ENCODE results near the gene PPIA. TPM values are rescaled to one million over a fixed set of nuclear protein-coding genes. Genes with fewer than 3 reads are reported as not detected.

The PPIA gene
- total RNA-seq, 3 donors from 2014 or later, result 792 to 1,320 (median 1,014) TPM

DNA sequence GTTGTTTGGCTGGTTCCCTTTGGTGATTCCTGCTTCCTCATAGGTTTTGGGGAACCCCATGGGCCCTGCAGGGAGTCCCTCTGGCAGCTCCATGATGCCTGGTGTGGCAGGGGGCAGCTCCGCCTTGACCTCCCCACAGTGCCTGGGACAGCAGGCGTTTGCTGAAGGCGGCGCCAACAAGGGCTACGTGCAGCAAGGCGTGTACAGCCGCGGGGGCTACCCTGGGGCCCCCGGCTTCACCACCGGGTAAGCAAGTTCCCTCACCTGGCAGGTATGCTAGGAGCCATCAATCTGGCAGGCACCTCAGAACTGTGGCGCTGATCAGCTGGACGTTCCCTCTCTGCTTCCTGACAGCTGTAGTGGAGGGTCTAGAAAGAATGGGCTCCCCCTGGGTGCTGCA, 39.6 kb upstream of the PPIA start:
- intact Hi-C loops (cut with DNase I, micrococcal nuclease), result no loop called here
- Histone ChIP-seq H3K36me3 (ENCODE audit: low read depth) (no peaks in the 10 kb centered on the region), H3K4me3 (no peak overlapping the region), H3K9me3 (no peaks in the 10 kb centered on the region), H3K4me1 (ENCODE audit: low read depth) (peaks cover 19% of the 10 kb centered on the region)
- ATAC-seq (no peak), DNase-seq (no peak)
- TF ChIP-seq, protein P1, sequence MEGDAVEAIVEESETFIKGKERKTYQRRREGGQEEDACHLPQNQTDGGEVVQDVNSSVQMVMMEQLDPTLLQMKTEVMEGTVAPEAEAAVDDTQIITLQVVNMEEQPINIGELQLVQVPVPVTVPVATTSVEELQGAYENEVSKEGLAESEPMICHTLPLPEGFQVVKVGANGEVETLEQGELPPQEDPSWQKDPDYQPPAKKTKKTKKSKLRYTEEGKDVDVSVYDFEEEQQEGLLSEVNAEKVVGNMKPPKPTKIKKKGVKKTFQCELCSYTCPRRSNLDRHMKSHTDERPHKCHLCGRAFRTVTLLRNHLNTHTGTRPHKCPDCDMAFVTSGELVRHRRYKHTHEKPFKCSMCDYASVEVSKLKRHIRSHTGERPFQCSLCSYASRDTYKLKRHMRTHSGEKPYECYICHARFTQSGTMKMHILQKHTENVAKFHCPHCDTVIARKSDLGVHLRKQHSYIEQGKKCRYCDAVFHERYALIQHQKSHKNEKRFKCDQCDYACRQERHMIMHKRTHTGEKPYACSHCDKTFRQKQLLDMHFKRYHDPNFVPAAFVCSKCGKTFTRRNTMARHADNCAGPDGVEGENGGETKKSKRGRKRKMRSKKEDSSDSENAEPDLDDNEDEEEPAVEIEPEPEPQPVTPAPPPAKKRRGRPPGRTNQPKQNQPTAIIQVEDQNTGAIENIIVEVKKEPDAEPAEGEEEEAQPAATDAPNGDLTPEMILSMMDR (IDR thresholded peaks at IDR 0.05), result no peak

DNA sequence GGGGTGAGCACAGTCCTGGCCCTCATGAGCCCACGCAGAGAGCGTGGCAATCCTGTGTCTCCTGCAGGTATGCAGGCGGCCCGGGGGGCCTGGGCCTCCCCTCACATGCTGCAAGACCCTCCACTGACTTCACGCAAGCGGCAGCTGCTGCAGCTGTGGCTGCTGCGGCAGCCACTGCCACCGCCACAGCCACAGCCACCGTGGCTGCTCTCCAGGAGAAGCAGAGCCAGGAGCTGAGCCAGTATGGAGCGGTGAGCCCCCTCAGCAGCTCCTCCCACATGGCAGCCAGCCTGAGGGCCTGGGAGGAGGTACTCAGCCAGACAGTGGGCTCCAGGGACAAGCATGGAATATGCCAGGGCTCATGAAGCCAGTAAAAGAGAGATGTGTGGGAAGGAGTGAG, 39.2 kb upstream of the PPIA start:
- no peak for DNase-seq
- H3K36me3 ChIP-seq (ENCODE audit: low read depth), result no peaks in the 10 kb centered on the region
- peaks cover 23% of the 10 kb centered on the region for H3K4me1 ChIP-seq (ENCODE audit: low read depth)
- no peak for ATAC-seq
- TF ChIP-seq, protein P1 (IDR thresholded peaks at IDR 0.05), result no peak
- no peaks in the 10 kb centered on the region for H3K9me3 ChIP-seq
- no peak overlapping the region for H3K4me3 ChIP-seq
- intact Hi-C loops (cut with DNase I, micrococcal nuclease), result no loop called here

DNA sequence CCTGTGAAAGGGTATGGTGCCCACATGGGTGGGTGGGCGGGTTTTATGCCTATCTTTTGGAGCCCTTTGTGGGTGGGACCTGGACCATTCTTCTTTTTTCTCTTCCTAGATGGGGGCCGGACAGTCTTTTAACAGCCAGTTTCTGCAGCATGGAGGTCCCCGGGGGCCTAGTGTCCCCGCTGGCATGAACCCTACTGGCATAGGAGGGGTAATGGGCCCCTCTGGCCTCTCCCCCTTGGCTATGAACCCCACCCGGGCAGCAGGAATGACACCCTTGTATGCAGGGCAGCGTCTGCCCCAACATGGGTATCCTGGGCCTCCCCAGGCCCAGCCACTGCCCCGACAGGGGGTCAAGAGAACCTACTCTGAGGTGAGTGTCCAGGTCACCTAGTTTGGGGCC, 38.7 kb upstream of the PPIA start:
- intact Hi-C loops (cut with DNase I, micrococcal nuclease), result no loop called here
- TF ChIP-seq, protein P1 (IDR thresholded peaks at IDR 0.05), result no peak
- Histone ChIP-seq H3K36me3 (ENCODE audit: low read depth) (no peaks in the 10 kb centered on the region), H3K4me1 (ENCODE audit: low read depth) (peaks cover 24% of the 10 kb centered on the region), H3K9me3 (no peaks in the 10 kb centered on the region), H3K4me3 (no peak overlapping the region)
- no peak for DNase-seq
- no peak for ATAC-seq

- TF ChIP-seq, protein P1 (IDR thresholded peaks at IDR 0.05), result no peak
- Histone ChIP-seq H3K4me3 (no peak overlapping the region), H3K36me3 (ENCODE audit: low read depth) (peaks cover 3% of the 10 kb centered on the region), H3K9me3 (no peaks in the 10 kb centered on the region), H3K4me1 (ENCODE audit: low read depth) (peaks cover 15% of the 10 kb centered on the region)
- intact Hi-C loops (cut with DNase I, micrococcal nuclease), result no loop called here
- DNase-seq (no peak), ATAC-seq (no peak)
Observed at GRCh38 chr7:44759246-44759645, 37.2 kb upstream of the PPIA start.

GRCh38 chr7:44760034-44760580, 36.4 kb upstream of the PPIA start:
- ATAC-seq, result no peak
- DNase-seq, result no peak
- Histone ChIP-seq H3K4me3 (no peak overlapping the region), H3K36me3 (ENCODE audit: low read depth) (peaks cover 8% of the 10 kb centered on the region), H3K9me3 (no peaks in the 10 kb centered on the region), H3K4me1 (ENCODE audit: low read depth) (peaks cover 10% of the 10 kb centered on the region)
- intact Hi-C loops (cut with DNase I, micrococcal nuclease), result no loop called here
- TF ChIP-seq, protein P1 (IDR thresholded peaks at IDR 0.05), result no peak
